ENCODE measurements around the gene USP10. TPM values are rescaled to one million over a fixed set of nuclear protein-coding genes. Genes with fewer than 3 reads are reported as not detected.

The USP10 gene
- total RNA-seq, 1 experiment from 2014 or later: 203 TPM

- H3K14ac ChIP-seq (ENCODE audit: insufficient read depth, low read length): no peak overlapping the region; the same call in 1 of the 2 replicates
- Mint-ChIP-seq H3K36me3 (ENCODE audit: insufficient read depth in 1 of 3, low read depth in 3 of 3) (no peaks in the 10 kb centered on the region), H3K27ac (no peak overlapping the region; a peak in 1 of 7 replicates), H3K9me3 (peaks cover 0 to under 1% of the 10 kb centered on the region in 2 experiments; a peak in 1 of 5 replicates), H3K4me1 (no peaks in the 10 kb centered on the region; a peak in 1 of 4 replicates), H3K27me3 (ENCODE audit: low read depth) (peaks cover 46% of the 10 kb centered on the region), H3K4me3 (no peak overlapping the region)
- no peak overlapping the region for H2AK5ac ChIP-seq (ENCODE audit: insufficient read length, low read length)
- no peak overlapping the region for H4K91ac ChIP-seq (ENCODE audit: insufficient read length, low read depth, low read length)
- no peak overlapping the region for H2AFZ ChIP-seq (ENCODE audit: low read length)
- no peaks in the 10 kb centered on the region for H3K79me2 ChIP-seq (ENCODE audit: insufficient read depth, low read length)
- H4K5ac ChIP-seq (ENCODE audit: insufficient read length, low read depth, low read length): no peak overlapping the region
- no peak overlapping the region for H2BK12ac ChIP-seq (ENCODE audit: insufficient read length, low read depth, low read length)
- no peak overlapping the region for H2BK5ac ChIP-seq (ENCODE audit: insufficient read length, low read length)
- no CpG with 5 or more reads among the region's 17 CpGs for WGBS (ENCODE audit: extremely low coverage, insufficient read length, low lambda C conversion rate)
- H2BK120ac ChIP-seq (ENCODE audit: low read depth, low read length, poor library complexity, severe bottlenecking): no peak overlapping the region
- H2BK15ac ChIP-seq (ENCODE audit: low read depth, low read length): no peak overlapping the region
- no peak overlapping the region for H3K4me2 ChIP-seq (ENCODE audit: insufficient read depth, insufficient read length, low read length)
- no peaks in the 10 kb centered on the region for H3K23me2 ChIP-seq (ENCODE audit: insufficient read length, low read depth, low read length, poor library complexity, severe bottlenecking)
- no peak overlapping the region for H3K23ac ChIP-seq (ENCODE audit: insufficient read length, low read depth, low read length)
- no peak overlapping the region for H3K4ac ChIP-seq (ENCODE audit: low read depth, low read length)
- no peak overlapping the region for H2BK20ac ChIP-seq (ENCODE audit: low read depth, low read length, poor library complexity, severe bottlenecking)
- H3T11ph ChIP-seq (ENCODE audit: low read length): no peak overlapping the region
- no peak for DNase-seq
- H4K8ac ChIP-seq (replicated peaks; ENCODE audit: insufficient read length, low read depth, low read length): no peak overlapping the region
- H3K18ac ChIP-seq (ENCODE audit: insufficient read length, low read depth, low read length): no peak overlapping the region
- TF ChIP-seq CTCF (conservative IDR thresholded peaks at IDR 0.05): no peak
- no peak overlapping the region for H3K27ac ChIP-seq (ENCODE audit: insufficient read length, low read depth, low read length)
- H3K4me1 ChIP-seq (ENCODE audit: insufficient read depth, low read length): no peaks in the 10 kb centered on the region
- no peak overlapping the region for H3K56ac ChIP-seq (ENCODE audit: insufficient read length, low read depth, low read length)
- no peaks in the 10 kb centered on the region for H3K9me3 ChIP-seq (ENCODE audit: control insufficient read depth, low read depth, low read length)
- no peaks in the 10 kb centered on the region for H3K79me1 ChIP-seq (ENCODE audit: insufficient read depth, low read depth, low read length, poor library complexity, severe bottlenecking)
- H3K9ac ChIP-seq (ENCODE audit: extremely low read depth, insufficient read length, low read length): no peak overlapping the region
- H4K20me1 ChIP-seq (ENCODE audit: control insufficient read depth, insufficient read depth, insufficient read length): no peaks in the 10 kb centered on the region
- H3K27me3 ChIP-seq (ENCODE audit: insufficient read depth, low read length): no peaks in the 10 kb centered on the region
Measured at GRCh38 chr16:84810518-84811273, 110.9 kb downstream of the USP10 start.

All from H9 (cell line).